Measurements from ENCODE around the gene YY1.
"Not testable (repeated sequence)": the region's sequence is repeated elsewhere in the genome, so short reads cannot be mapped to it uniquely, and the experiment has no call there.

YY1 gene

GRCh38 chr14:100213956-100214769 lies 24.8 kb upstream of the YY1 start:
- peak; percentile 89 for DNase-seq (ENCODE audit: low spot score)

GRCh38 chr14:100214770-100215083 lies 24.2 kb upstream of the YY1 start:
- DNase-seq (ENCODE audit: low spot score), result no peak

- DNase-seq (ENCODE audit: low spot score), result no peak
Measured at GRCh38 chr14:100215330-100215885, 23.5 kb upstream of the YY1 start.

- DNase-seq (ENCODE audit: low spot score), result no peak
Measured at GRCh38 chr14:100219126-100219785, 19.7 kb upstream of the YY1 start.

GRCh38 chr14:100221533-100222223 lies 17.3 kb upstream of the YY1 start:
- peak; percentile 51 for DNase-seq (ENCODE audit: low spot score)

- DNase-seq (ENCODE audit: low spot score), result no peak
Measured at GRCh38 chr14:100222224-100223093, 16.5 kb upstream of the YY1 start.

GRCh38 chr14:100223332-100224201 lies 15.4 kb upstream of the YY1 start:
- no peak for DNase-seq (ENCODE audit: low spot score)

GRCh38 chr14:100224229-100224866 lies 14.6 kb upstream of the YY1 start:
- no peak for DNase-seq (ENCODE audit: low spot score)

- DNase-seq (ENCODE audit: low spot score), result no peak
Measured at GRCh38 chr14:100225169-100225568, 13.8 kb upstream of the YY1 start.

GRCh38 chr14:100230361-100230760 lies 8.6 kb upstream of the YY1 start:
- DNase-seq (ENCODE audit: low spot score), result no peak

GRCh38 chr14:100234511-100234910 lies 4.4 kb upstream of the YY1 start:
- no peak for DNase-seq (ENCODE audit: low spot score)

GRCh38 chr14:100236271-100236818 lies 2.6 kb upstream of the YY1 start:
- DNase-seq (ENCODE audit: low spot score), result not testable (repeated sequence)

GRCh38 chr14:100236881-100237280 lies 2.1 kb upstream of the YY1 start:
- DNase-seq (ENCODE audit: low spot score), result no peak

- no peak for DNase-seq (ENCODE audit: low spot score)
Measured at GRCh38 chr14:100237735-100238418, 1.1 kb upstream of the YY1 start.

- DNase-seq (ENCODE audit: low spot score), result peak; percentile 48
Measured at GRCh38 chr14:100239211-100239839, 381 bp downstream of the YY1 start.

- DNase-seq (ENCODE audit: low spot score), result peak; percentile 91
Measured at GRCh38 chr14:100239840-100240667, 1.1 kb downstream of the YY1 start.

GRCh38 chr14:100240668-100241032 lies 1.7 kb downstream of the YY1 start:
- no peak for DNase-seq (ENCODE audit: low spot score)

- peak; percentile 38 for DNase-seq (ENCODE audit: low spot score)
Measured at GRCh38 chr14:100241279-100241678, 2.3 kb downstream of the YY1 start.
